GM19397 (cell line): Measurements from ENCODE around the gene FXR1.
"Not testable (repeated sequence)": the region's sequence is repeated elsewhere in the genome, so short reads cannot be mapped to it uniquely, and the experiment has no call there.

Experiments used
- ATAC-seq: cut with Tn5 transposase; IDR thresholded peaks from one replicate; pipeline ENCODE4 v1.9.1; 2021; ENCODE audit warnings: mild to moderate bottlenecking, moderate library complexity; ENCODE audit not compliant: unreplicated experiment

FXR1 gene

GRCh38 chr3:180912304-180913296 lies at the start of gene FXR1:
Gene FXR1 (plus strand): TSS chr3:180912670. CDS start chr3:180912686, 16 bp downstream.
- ATAC-seq, result peak; percentile 100

GRCh38 chr3:180870008-180870699 lies 42.3 kb upstream of the FXR1 start:
- ATAC-seq, result no peak

- ATAC-seq, result no peak
Observed at GRCh38 chr3:180871901-180872300, 40.6 kb upstream of the FXR1 start.

GRCh38 chr3:180872430-180872829 lies 40.0 kb upstream of the FXR1 start:
- not testable (repeated sequence) for ATAC-seq

- no peak for ATAC-seq
Observed at GRCh38 chr3:180875124-180875698, 37.3 kb upstream of the FXR1 start.

GRCh38 chr3:180881065-180881801 lies 31.2 kb upstream of the FXR1 start:
- ATAC-seq, result no peak

- ATAC-seq, result no peak
Observed at GRCh38 chr3:180882115-180882514, 30.4 kb upstream of the FXR1 start.

- no peak for ATAC-seq
Observed at GRCh38 chr3:180888992-180889560, 23.4 kb upstream of the FXR1 start.

GRCh38 chr3:180898572-180898971 lies 13.9 kb upstream of the FXR1 start:
- ATAC-seq, result no peak

- ATAC-seq, result no peak
Observed at GRCh38 chr3:180909369-180910127, 2.9 kb upstream of the FXR1 start.

- ATAC-seq, result no peak
Observed at GRCh38 chr3:180910823-180911222, 1.6 kb upstream of the FXR1 start.

- peak; percentile 18 for ATAC-seq
Observed at GRCh38 chr3:180911876-180912303, 580 bp upstream of the FXR1 start.

GRCh38 chr3:180913581-180914404 lies 1.3 kb downstream of the FXR1 start:
- ATAC-seq, result no peak

GRCh38 chr3:180918542-180918941 lies 6.1 kb downstream of the FXR1 start:
- no peak for ATAC-seq

GRCh38 chr3:180922242-180922641 lies 9.8 kb downstream of the FXR1 start:
- ATAC-seq, result no peak

- ATAC-seq, result no peak
Observed at GRCh38 chr3:180923561-180923960, 11.1 kb downstream of the FXR1 start.

- ATAC-seq, result no peak
Observed at GRCh38 chr3:180926526-180926925, 14.1 kb downstream of the FXR1 start.

GRCh38 chr3:180929376-180929775 lies 16.9 kb downstream of the FXR1 start:
- no peak for ATAC-seq

GRCh38 chr3:180930526-180930925 lies 18.1 kb downstream of the FXR1 start:
- no peak for ATAC-seq
